LNCAP (cell line): ENCODE data around the gene IRF1.

ENCODE experiments used
- CTCF ChIP-seq: fragments of 450-650 bp; IDR thresholded peaks from 2 replicates; pipeline ENCODE4 v1.5.1; 2017; ENCODE audit warnings: mild to moderate bottlenecking

IRF1 gene

GRCh38 chr5:132431632-132432031 lies 58.9 kb downstream of the IRF1 start:
- no peak for TF ChIP-seq CTCF
